GM23248 (cell line): Measurements from ENCODE around the gene PCNX4.

Source experiments
- EZH2 ChIP-seq: fragments of 200-600 bp; sonication (generic); IDR thresholded peaks from 2 replicates; pipeline ENCODE4 v1.6.1; 2018; ENCODE audit warnings: antibody characterized with exemption, mild to moderate bottlenecking; ENCODE audit not compliant: insufficient read depth, poor library complexity, severe bottlenecking
- EZH2phosphoT487 ChIP-seq: fragments of 200-600 bp; sonication (generic); IDR thresholded peaks from 2 replicates; pipeline ENCODE4 v1.6.1; 2018; ENCODE audit warnings: antibody characterized with exemption, moderate library complexity, mild to moderate bottlenecking, low read depth; ENCODE audit not compliant: insufficient read depth

GRCh38 chr14:60184146-60184904 is 92.6 kb downstream of the PCNX4 start:
- TF ChIP-seq EZH2 (no peak), EZH2phosphoT487 (no peak)
